GM11168 (cell line): ENCODE results near the gene TJP2.
"Not testable (repeated sequence)": the region's sequence is repeated elsewhere in the genome, so short reads cannot be mapped to it uniquely, and the experiment has no call there.

Source experiments
- in situ Hi-C: fragments of 300-500 bp; cut with MboI; formaldehyde crosslinking; loops from one replicate; pipeline ENCODE4 v1.12.0; 2022; ENCODE audit warnings: low sequenced_read_pairs; ENCODE audit not compliant: unreplicated experiment

Gene TJP2

GRCh38 chr9:69264526-69264925, 90.4 kb downstream of the TJP2 start:
- in situ Hi-C loops, result no loop called here

GRCh38 chr9:69265891-69266290, 91.8 kb downstream of the TJP2 start:
- in situ Hi-C loops, result no loop called here

GRCh38 chr9:69272212-69272611, 98.1 kb downstream of the TJP2 start:
- in situ Hi-C loops, result no loop called here

- in situ Hi-C loops, result no loop called here
These were observed 99.1 kb downstream of the TJP2 start for GRCh38 chr9:69273161-69273560.

GRCh38 chr9:69276775-69277174, 102.7 kb downstream of the TJP2 start:
- in situ Hi-C loops, result no loop called here

GRCh38 chr9:69279084-69279731, 105.1 kb downstream of the TJP2 start:
- in situ Hi-C loops, result no loop called here

- in situ Hi-C loops, result no loop called here
These were observed 105.7 kb downstream of the TJP2 start for GRCh38 chr9:69279733-69280132.

- in situ Hi-C loops, result no loop called here
These were observed 108.9 kb downstream of the TJP2 start for GRCh38 chr9:69283003-69283402.

GRCh38 chr9:69292078-69292477, 118.0 kb downstream of the TJP2 start:
- in situ Hi-C loops, result no loop called here

GRCh38 chr9:69293156-69293555, 119.1 kb downstream of the TJP2 start:
- in situ Hi-C loops, result no loop called here

GRCh38 chr9:69295872-69296552, 121.9 kb downstream of the TJP2 start:
- in situ Hi-C loops, result no loop called here

GRCh38 chr9:69297300-69297980, 123.4 kb downstream of the TJP2 start:
- in situ Hi-C loops, result no loop called here

GRCh38 chr9:69299315-69299714, 125.2 kb downstream of the TJP2 start:
- in situ Hi-C loops, result no loop called here

- in situ Hi-C loops, result no loop called here
These were observed 125.7 kb downstream of the TJP2 start for GRCh38 chr9:69299826-69300225.

- in situ Hi-C loops, result no loop called here
These were observed 129.3 kb downstream of the TJP2 start for GRCh38 chr9:69303331-69303730.

- in situ Hi-C loops, result not testable (repeated sequence)
These were observed 132.9 kb downstream of the TJP2 start for GRCh38 chr9:69306895-69307445.

- in situ Hi-C loops, result no loop called here
These were observed 133.5 kb downstream of the TJP2 start for GRCh38 chr9:69307446-69308205.

GRCh38 chr9:69308206-69308931, 134.3 kb downstream of the TJP2 start:
- in situ Hi-C loops, result no loop called here

- in situ Hi-C loops, result no loop called here
These were observed 139.1 kb downstream of the TJP2 start for GRCh38 chr9:69313175-69313574.

GRCh38 chr9:69314547-69314946, 140.5 kb downstream of the TJP2 start:
- in situ Hi-C loops, result no loop called here
